Coronary artery (tissue), 2 donors: ENCODE measurements around the gene COA4.

Source experiments
- DNase-seq: peaks from one replicate; pipeline ENCODE4 v3.0.0-alpha.2; 2017; ENCODE audit warnings: low spot score
- H3K27ac ChIP-seq, 2 donors: fragments of 200-600 bp; sonication (generic); one replicate each; pipeline ENCODE4 v1.5.1; 2016 to 2019
- H3K4me3 ChIP-seq: fragments of 200-600 bp; sonication (generic); 2 replicates; pipeline ENCODE4 v1.5.1; 2016; ENCODE audit warnings: mild to moderate bottlenecking, moderate library complexity
- CTCF ChIP-seq: fragments of 200-600 bp; sonication (generic); IDR thresholded peaks from one replicate; pipeline ENCODE4 v1.5.1; 2019; ENCODE audit warnings: antibody characterized with exemption

COA4 gene

GRCh38 chr11:73878771-73879170 is 2.1 kb upstream of the COA4 start:
- no peak for TF ChIP-seq CTCF
- DNase-seq = no peak
- H3K4me3 ChIP-seq = no peak overlapping the region
- H3K27ac ChIP-seq = no peak overlapping the region

GRCh38 chr11:73875840-73876239 is 806 bp downstream of the COA4 start:
- H3K27ac ChIP-seq = no peak overlapping the region
- DNase-seq = no peak

GRCh38 chr11:73875380-73875779 is 1.3 kb downstream of the COA4 start:
- Histone ChIP-seq H3K4me3 (peak overlapping the region; percentile 89), H3K27ac (no peak overlapping the region)
- DNase-seq = no peak
- TF ChIP-seq CTCF = no peak

More at GRCh38 chr11:73875840-73876239, 806 bp downstream of the COA4 start:
- no peak for TF ChIP-seq CTCF
- peak overlapping the region; percentile 89 for H3K4me3 ChIP-seq

- TF ChIP-seq CTCF = no peak
- H3K27ac ChIP-seq = no peak overlapping the region
- DNase-seq = no peak
- no peak overlapping the region for H3K4me3 ChIP-seq
These were observed 3.8 kb downstream of the COA4 start for GRCh38 chr11:73872749-73873357.

GRCh38 chr11:73870261-73870660 is 6.4 kb downstream of the COA4 start:
- H3K4me3 ChIP-seq = no peak overlapping the region
- no peak for TF ChIP-seq CTCF
- no peak for DNase-seq
- H3K27ac ChIP-seq = no peak overlapping the region

- DNase-seq = no peak
- no peak for TF ChIP-seq CTCF
These were observed 7.2 kb downstream of the COA4 start for GRCh38 chr11:73869332-73869949.

GRCh38 chr11:73866586-73866996 is 10.1 kb downstream of the COA4 start:
- Histone ChIP-seq H3K27ac (peak overlapping the region in 1 of 2 donors; percentile 59), H3K4me3 (no peak overlapping the region)
- TF ChIP-seq CTCF = no peak
- DNase-seq = no peak

More at GRCh38 chr11:73869332-73869949, 7.2 kb downstream of the COA4 start:
- H3K27ac ChIP-seq = no peak overlapping the region
- H3K4me3 ChIP-seq = no peak overlapping the region
